Muscle of leg (tissue), 11 donors: ENCODE data around the gene ARGLU1. TPM values are rescaled to one million over a fixed set of nuclear protein-coding genes. Genes with fewer than 3 reads are reported as not detected.

Experiments
- DNase-seq: peaks from one replicate; pipeline ENCODE4 v3.0.0; 2013
- H3K27ac ChIP-seq: one replicate; pipeline ENCODE4 v1.5.1; 2013; ENCODE audit warnings: mild to moderate bottlenecking, low read length, control low read depth
- H3K27me3 ChIP-seq: one replicate; pipeline ENCODE4 v1.6.1; 2013; ENCODE audit warnings: low read length; ENCODE audit not compliant: control insufficient read depth, insufficient read depth
- H3K36me3 ChIP-seq: one replicate; pipeline ENCODE4 v1.6.1; 2013; ENCODE audit warnings: low read length; ENCODE audit not compliant: control insufficient read depth, insufficient read depth
- H3K4me1 ChIP-seq: one replicate; pipeline ENCODE4 v1.6.1; 2013; ENCODE audit warnings: low read length; ENCODE audit not compliant: control insufficient read depth, insufficient read depth
- H3K4me3 ChIP-seq: one replicate; pipeline ENCODE4 v1.5.1; 2013; ENCODE audit warnings: low read length, control low read depth
- H3K9me3 ChIP-seq: replicated peaks from 2 replicates; pipeline ENCODE4 v1.6.1; 2013; ENCODE audit warnings: low read depth, low read length; ENCODE audit not compliant: control insufficient read depth
- WGBS: methylation state at CpG from one replicate; pipeline ENCODE4 v1.1.5; 2013; ENCODE audit warnings: missing lambda C conversion rate; ENCODE audit not compliant: insufficient coverage; 5-methylcytosine and 5-hydroxymethylcytosine counted together
- polyA plus RNA-seq, 8 donors: library from polyadenylated mRNA; unstranded; fragments of 120-200 nt; gene quantifications; one replicate each; pipeline versions ENCODE4 v1.2.1 to v1.2.3, GENCODE V29; 2013; ENCODE audit warnings: inconsistent platforms in 1 of 8, low replicate concordance in 1 of 8; ENCODE audit not compliant: insufficient read length in 8 of 8, insufficient read depth in 1 of 8
- total RNA-seq: library from RNA; stranded (reverse); fragments of 120-200 nt; gene quantifications from one replicate; pipeline ENCODE4 v1.2.4, GENCODE V29; 2013

The ARGLU1 gene
- total and polyA plus RNA-seq, 9 donors = 79.1 to 161 (median 136) TPM

GRCh38 chr13:106591299-106591698 is 23.4 kb upstream of the ARGLU1 start:
- no peaks in the 10 kb centered on the region for H3K36me3 ChIP-seq
- WGBS = 73% methylated on average over 2 of the region's 2 CpGs
- no peak overlapping the region for H3K27ac ChIP-seq
- no peaks in the 10 kb centered on the region for H3K4me1 ChIP-seq
- H3K27me3 ChIP-seq = no peaks in the 10 kb centered on the region
- no peak for DNase-seq
- H3K9me3 ChIP-seq = no peaks in the 10 kb centered on the region
- H3K4me3 ChIP-seq = no peak overlapping the region

GRCh38 chr13:106589716-106590115 is 21.8 kb upstream of the ARGLU1 start:
- H3K4me1 ChIP-seq = no peaks in the 10 kb centered on the region
- no peaks in the 10 kb centered on the region for H3K27me3 ChIP-seq
- H3K27ac ChIP-seq = no peak overlapping the region
- H3K4me3 ChIP-seq = no peak overlapping the region
- DNase-seq = no peak
- H3K9me3 ChIP-seq = peaks cover 9% of the 10 kb centered on the region
- no peaks in the 10 kb centered on the region for H3K36me3 ChIP-seq
- 93% methylated on average over 3 of the region's 5 CpGs for WGBS

DNA sequence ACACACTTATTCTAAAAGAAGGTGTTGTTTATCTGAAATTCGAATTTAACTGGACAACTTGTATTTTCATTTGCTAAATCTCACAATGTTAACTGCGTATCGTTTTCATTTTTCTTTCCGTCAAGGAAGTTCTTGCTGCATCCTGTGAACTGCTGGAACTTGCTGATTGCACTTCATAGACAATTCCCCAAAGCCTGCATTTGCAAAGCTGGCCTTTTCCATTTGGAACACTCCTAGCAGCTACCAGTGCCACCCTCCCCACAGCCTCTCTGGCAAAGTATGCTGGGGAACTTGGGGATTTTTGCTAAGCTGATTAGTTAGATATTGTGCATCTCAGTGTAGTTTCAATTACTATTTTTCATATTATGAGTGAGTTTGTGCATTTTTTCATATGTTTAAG is 20.4 kb upstream of the ARGLU1 start:
- Histone ChIP-seq H3K4me3 (no peak overlapping the region), H3K27ac (peak overlapping the region; percentile 0), H3K36me3 (no peaks in the 10 kb centered on the region), H3K9me3 (peaks cover 9% of the 10 kb centered on the region), H3K27me3 (no peaks in the 10 kb centered on the region), H3K4me1 (no peaks in the 10 kb centered on the region)
- 52% methylated on average over 3 of the region's 4 CpGs for WGBS
- no peak for DNase-seq

- Histone ChIP-seq H3K36me3 (no peaks in the 10 kb centered on the region), H3K9me3 (peaks cover 9% of the 10 kb centered on the region), H3K4me3 (no peak overlapping the region), H3K4me1 (no peaks in the 10 kb centered on the region), H3K27me3 (no peaks in the 10 kb centered on the region), H3K27ac (peak overlapping the region; percentile 0)
- WGBS = 100% methylated on average over 1 of the region's 3 CpGs
- no peak for DNase-seq
These were observed 19.9 kb upstream of the ARGLU1 start for GRCh38 chr13:106587787-106588186.

GRCh38 chr13:106586648-106587166 is 18.8 kb upstream of the ARGLU1 start:
- H3K27me3 ChIP-seq = no peaks in the 10 kb centered on the region
- H3K27ac ChIP-seq = no peak overlapping the region
- no peaks in the 10 kb centered on the region for H3K36me3 ChIP-seq
- 100% methylated on average over 1 of the region's 4 CpGs for WGBS
- no peaks in the 10 kb centered on the region for H3K4me1 ChIP-seq
- no peak for DNase-seq
- H3K4me3 ChIP-seq = no peak overlapping the region
- H3K9me3 ChIP-seq = peaks cover 9% of the 10 kb centered on the region

- no peaks in the 10 kb centered on the region for H3K27me3 ChIP-seq
- no CpG with 5 or more reads among the region's 4 CpGs for WGBS
- no peak for DNase-seq
- H3K36me3 ChIP-seq = no peaks in the 10 kb centered on the region
- no peak overlapping the region for H3K27ac ChIP-seq
- no peaks in the 10 kb centered on the region for H3K4me1 ChIP-seq
- H3K4me3 ChIP-seq = no peak overlapping the region
- H3K9me3 ChIP-seq = peaks cover 8% of the 10 kb centered on the region
These were observed 13.3 kb upstream of the ARGLU1 start for GRCh38 chr13:106581225-106581624.

GRCh38 chr13:106575896-106576295 is 8.0 kb upstream of the ARGLU1 start:
- no peak for DNase-seq
- Histone ChIP-seq H3K4me1 (no peaks in the 10 kb centered on the region), H3K27ac (no peak overlapping the region), H3K9me3 (no peaks in the 10 kb centered on the region), H3K4me3 (no peak overlapping the region), H3K36me3 (no peaks in the 10 kb centered on the region), H3K27me3 (no peaks in the 10 kb centered on the region)

DNA sequence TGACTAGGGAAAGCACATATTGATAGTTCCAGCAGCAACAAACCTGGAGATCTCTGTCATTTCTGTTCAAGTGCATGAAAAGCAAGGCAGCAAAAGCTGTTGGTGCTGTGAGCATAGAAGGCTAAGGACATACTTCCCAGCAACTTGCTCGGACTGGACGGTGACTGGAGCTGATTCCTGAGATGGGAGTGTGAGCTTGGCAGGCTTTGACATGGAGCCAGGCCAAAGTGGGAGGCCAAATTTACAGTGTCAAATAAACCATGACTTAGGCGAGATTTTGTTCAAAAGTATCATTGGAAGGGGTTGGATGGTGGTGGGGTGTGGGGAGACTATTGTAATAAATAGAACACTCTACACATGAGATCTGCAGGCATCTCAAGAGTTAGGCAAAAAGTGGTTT is 5.9 kb upstream of the ARGLU1 start:
- peak; percentile 65 for DNase-seq
- H3K4me1 ChIP-seq = no peaks in the 10 kb centered on the region
- 18% methylated on average over 2 of the region's 3 CpGs for WGBS
- H3K27me3 ChIP-seq = no peaks in the 10 kb centered on the region
- H3K4me3 ChIP-seq = no peak overlapping the region
- no peak overlapping the region for H3K27ac ChIP-seq
- no peaks in the 10 kb centered on the region for H3K9me3 ChIP-seq
- no peaks in the 10 kb centered on the region for H3K36me3 ChIP-seq

DNA sequence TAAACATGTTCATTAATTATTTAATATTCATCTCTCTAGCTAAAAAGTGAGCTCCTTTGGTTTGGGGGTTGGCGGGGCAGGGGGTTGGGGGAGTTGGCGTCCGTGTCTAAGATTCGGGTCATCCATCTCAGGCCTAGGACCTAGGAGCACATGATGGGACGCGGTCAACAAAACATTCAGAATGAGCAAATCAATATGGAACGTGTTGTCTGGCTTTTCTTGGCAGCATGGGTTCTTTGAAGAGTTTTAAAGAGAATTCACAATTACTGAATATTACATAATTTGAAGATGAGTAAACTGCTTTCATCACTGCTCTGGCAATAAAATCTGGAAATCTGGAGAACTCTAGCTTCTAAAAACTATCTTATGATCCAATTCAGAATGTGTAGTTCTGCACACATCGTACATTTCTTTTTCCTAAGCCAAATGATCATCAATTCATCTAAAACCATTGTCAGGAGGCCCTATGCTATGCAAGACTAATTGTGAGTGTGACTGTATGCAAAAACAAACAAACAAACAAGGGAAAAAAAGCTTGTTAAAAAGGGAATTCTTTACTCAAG is 5.4 kb upstream of the ARGLU1 start:
- Histone ChIP-seq H3K9me3 (no peaks in the 10 kb centered on the region), H3K27me3 (no peaks in the 10 kb centered on the region), H3K36me3 (no peaks in the 10 kb centered on the region), H3K27ac (no peak overlapping the region), H3K4me3 (no peak overlapping the region), H3K4me1 (peaks cover 2% of the 10 kb centered on the region)
- DNase-seq = peak; percentile 78
- WGBS = no CpG with 5 or more reads among the region's 8 CpGs

DNA sequence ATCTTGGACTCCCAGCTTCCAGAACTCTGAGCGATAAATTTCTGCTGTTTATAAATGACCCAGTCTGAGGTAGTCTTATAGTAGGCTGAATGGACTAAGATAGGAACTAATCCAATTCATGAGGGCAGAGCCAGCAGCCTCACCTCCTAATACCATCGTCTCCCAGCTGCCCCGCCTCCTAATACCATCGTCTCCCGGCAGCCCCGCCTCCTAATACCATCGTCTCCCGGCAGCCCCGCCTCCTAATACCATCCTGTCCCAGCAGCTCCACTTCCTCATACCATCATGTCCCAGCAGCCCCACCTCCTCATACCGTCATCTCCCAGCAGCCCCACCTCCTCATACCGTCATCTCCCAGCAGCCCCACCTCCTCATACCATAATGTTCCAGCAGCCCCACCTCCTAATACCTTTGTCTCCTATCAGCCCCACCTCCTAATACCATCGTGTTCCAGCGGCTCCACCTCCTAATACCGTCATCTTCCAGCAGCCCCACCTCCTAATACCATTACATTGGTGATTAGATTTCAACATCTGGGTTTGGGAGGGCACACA is 2.4 kb upstream of the ARGLU1 start:
- Histone ChIP-seq H3K4me1 (peaks cover 6% of the 10 kb centered on the region), H3K36me3 (no peaks in the 10 kb centered on the region), H3K27me3 (no peaks in the 10 kb centered on the region), H3K27ac (no peak overlapping the region), H3K9me3 (no peaks in the 10 kb centered on the region), H3K4me3 (no peak overlapping the region)
- DNase-seq = peak; percentile 38
- 29% methylated on average over 12 of the region's 14 CpGs for WGBS
